CD4-positive, alpha-beta T cell treated with Interleukin-15 for 4 hours (primary cell): ENCODE results near the gene SSH2.

Source experiments
- DNase-seq: peaks from one replicate; pipeline ENCODE4 v3.0.0-alpha.2; 2020; ENCODE audit warnings: low spot score

SSH2 gene

DNA sequence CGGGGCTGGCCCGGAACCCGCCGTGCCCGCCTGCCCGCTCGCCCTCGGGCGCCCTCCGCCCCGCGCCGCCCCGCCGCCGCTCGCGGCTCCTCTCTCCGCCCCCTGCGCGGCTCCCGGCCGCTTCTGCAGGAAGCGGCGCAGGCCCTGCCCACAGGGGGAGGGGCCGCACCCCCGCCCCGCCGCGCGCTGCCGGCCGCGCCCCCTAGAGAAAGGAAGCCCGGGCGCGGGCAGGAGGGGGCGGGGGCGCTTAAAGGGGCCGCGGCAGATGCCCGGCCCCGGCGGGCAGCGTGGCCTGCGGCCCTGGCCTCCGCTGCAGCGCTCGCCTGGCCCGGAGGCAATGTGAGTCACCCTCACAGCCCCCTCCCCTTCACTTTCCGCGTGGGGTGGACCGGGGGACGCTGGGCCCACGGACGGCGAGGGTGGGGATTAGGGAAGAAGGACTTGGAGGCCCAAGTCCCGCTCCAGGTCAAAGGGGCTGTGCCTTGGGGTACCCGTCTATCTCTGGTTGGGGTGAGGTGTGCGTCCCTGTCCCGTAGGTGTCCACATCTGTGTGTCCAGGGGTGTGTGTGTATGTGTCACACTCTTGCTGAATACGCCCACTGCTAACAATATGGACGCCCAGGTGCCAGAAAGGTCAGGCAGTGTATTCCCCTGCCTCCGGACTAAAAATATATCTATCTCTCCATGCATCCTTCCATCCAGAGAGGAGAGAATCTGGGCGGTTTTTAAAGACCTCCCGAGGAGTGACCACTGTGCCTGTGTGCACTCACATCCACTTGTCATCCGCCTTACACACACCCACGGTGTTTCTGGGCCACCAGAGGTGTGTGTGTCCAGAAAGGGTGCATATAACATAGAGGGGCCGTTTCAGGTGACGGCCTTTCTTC is 340.3 kb downstream of the SSH2 start, which contains the start of gene GIT1:
TSS of gene GIT1 (minus strand) at position 125 of the 887 bp plus-strand sequence. CDS start 270 bp downstream, outside the sequence.
- peak; percentile 81 for DNase-seq

DNA sequence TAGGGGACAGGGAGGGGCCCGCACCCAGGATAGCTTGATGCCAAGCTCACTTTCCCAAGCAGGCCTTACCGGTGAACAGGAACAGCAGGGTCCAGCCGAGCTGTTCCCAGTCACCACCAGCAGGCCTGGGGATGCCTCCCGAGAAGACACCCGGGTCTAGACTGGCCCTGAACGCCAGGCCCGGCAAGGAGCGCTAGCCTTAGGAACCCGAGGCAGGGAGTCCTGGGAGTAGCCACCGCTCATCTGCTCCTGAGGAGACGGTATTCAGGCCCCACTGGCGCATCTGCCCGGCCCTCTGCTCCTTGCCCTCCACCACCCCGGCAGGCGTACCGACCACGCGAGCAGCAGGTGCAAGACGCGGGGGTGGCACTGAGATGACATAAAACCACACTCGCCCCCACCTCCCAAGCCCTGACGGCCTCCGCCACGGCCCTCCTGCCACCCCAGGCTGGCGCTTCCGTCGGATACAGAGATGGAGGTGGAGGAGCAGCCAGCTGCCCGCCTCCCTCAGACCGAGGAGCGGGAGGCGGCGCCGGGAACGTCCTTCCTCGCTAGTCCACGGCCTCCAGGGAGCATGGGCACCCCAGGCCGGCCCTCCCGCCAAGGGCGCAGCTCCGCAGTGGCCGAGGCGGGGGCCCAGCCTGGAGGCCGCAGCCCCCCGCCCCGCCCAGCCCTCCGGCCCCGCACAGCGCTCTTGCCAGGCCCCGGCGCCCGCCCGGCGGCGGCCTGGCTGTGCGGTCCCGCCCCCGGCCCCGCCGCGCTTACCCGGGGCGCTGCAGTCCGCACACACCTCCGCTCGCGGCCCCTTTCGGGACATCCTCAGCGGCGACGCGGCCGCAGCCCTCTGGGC is 341.2 kb downstream of the SSH2 start:
- no peak for DNase-seq

DNA sequence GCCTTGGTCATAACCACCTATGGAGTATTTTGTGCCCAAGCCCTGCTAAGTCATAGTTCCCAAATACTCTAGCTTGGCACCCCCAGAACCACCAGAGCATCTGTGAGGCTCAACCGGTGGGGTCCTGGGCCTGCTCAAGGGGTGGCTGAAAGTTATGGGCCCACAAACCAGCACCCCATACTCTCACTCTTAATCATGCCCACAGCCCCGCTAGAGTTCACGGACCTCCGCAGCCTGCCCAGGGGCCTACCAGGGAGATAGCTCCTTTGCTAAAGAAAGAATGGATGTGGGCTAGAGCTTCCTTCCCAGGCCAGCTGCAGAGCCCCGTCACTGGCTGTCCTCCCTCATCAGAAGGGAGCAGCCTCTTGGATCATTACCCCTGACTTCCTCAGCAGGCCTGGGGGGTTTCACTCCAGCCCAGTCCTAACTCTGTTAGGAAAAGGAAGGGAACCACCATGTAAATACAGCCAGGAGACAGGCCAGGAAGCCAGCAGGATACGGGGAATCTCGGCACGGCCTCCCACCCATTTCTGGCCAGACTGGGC is 341.9 kb downstream of the SSH2 start:
- DNase-seq = no peak

DNA sequence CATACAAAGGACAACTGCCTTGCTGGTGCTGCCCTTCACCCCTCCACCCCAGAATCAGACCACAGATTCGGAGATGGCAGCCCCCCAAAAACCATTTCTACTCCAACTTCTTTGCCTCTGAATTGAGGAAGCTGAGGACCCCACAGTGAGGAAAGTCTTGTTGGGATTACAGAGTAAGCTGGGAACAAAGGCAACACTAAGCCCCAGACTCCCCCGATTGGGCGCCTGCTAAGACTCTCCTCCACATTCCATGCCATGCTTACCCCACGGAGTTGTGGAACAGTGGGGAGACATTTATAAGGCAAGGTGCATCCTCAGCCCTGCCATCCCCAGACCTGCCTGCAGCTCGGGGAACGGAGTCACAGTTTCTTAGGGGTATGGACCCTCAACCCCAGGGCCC is 342.4 kb downstream of the SSH2 start:
- DNase-seq = no peak

DNA sequence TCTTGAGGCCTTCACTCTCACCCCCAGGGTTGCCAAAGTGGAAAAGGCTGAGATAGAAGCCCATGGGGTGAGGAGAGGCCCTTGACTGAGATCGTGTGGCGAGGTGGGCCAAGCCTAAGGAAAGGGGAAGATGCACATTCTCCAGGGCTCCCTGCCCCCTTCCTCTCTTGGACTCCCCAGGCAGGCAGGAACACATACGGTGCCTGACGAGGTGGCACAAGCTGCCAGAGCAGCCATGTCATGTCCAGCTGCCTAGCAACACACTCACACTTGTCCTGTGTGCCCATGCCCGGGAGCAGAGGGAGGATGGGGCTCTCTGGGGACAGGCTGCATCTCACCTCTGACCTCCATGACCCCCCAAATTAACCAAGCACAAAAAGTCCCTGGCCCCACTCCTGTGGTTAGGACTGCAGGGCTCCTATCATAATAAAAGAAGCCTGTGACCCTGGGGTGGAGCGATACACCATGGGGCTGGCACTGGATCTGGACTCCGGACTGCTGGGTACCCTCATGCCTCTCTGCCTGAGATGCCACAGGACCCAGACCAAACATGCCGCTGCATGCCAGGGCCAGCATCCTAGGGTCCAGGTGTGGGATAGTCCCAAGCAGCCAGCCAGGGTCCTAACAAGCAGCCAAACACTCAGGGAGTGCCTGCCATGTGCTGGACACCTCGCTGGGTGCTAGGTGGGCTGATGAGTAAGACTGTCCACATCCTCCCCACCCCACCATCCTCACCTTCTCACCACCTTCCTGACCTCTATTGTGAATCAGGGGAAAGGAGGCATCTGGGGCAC is 343.2 kb downstream of the SSH2 start:
- no peak for DNase-seq

DNA sequence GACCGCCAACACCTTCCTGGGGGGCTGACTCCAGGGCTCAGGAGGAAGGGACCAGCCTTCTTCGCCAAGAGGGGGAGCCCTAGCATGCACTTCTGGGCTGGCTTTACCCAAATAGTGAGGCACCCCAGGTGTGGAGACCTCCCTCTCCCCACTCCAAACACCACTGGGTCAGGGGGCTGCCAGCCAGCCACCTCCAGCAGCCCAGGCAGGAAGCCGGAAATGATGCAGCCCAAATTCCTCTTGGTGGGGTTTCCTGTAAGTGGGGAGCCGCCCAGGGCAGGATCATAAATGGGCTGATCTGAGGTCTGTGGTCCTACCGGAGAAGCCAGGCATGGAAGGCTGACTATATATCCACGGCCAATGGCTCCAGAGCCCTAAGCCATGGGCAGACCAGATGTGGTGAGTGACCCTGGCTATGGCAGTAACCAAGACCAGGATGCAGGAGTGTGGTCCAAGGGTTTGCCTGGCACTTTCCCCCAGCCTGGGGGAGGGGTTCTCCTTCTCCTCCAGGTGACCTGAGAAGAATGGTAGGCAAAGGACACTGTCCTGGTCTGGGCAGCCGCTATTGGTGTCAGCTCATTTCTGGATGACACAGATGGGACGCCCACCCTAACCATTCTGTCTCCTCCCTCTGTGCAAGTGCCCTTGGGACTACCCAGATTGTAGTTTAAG is 344.8 kb downstream of the SSH2 start:
- peak; percentile 36 for DNase-seq

DNA sequence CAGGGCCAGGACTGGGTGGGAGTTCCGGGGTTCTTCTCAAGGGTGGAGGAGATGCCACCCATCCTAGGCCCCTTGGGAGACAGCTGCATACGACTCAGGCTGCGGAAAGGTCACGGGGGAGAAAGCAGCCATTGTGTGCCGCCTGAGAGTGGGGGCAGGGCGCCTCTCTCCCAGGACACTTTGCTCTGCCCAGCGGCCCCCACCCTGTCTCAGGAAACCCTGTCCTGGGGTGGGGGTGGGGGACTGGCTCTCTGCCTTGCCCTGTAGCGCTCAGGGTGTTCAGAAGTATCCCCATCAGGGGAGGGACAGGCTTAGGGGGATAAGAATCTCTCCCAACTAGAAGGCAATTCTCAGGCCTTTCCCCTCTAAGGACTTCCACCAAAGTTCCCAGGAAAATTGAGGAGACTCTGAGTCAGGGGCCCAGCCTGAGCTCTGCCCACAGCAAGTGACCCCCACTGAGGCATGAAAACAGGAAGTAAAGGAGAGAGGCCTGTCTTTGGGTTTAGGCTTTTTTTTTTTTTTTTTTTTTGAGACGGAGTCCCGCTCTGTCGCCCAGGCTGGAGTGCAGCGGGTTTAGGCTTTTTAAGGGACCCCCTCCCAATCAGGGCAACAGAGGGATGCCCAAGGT is 345.5 kb downstream of the SSH2 start:
- no peak for DNase-seq

DNA sequence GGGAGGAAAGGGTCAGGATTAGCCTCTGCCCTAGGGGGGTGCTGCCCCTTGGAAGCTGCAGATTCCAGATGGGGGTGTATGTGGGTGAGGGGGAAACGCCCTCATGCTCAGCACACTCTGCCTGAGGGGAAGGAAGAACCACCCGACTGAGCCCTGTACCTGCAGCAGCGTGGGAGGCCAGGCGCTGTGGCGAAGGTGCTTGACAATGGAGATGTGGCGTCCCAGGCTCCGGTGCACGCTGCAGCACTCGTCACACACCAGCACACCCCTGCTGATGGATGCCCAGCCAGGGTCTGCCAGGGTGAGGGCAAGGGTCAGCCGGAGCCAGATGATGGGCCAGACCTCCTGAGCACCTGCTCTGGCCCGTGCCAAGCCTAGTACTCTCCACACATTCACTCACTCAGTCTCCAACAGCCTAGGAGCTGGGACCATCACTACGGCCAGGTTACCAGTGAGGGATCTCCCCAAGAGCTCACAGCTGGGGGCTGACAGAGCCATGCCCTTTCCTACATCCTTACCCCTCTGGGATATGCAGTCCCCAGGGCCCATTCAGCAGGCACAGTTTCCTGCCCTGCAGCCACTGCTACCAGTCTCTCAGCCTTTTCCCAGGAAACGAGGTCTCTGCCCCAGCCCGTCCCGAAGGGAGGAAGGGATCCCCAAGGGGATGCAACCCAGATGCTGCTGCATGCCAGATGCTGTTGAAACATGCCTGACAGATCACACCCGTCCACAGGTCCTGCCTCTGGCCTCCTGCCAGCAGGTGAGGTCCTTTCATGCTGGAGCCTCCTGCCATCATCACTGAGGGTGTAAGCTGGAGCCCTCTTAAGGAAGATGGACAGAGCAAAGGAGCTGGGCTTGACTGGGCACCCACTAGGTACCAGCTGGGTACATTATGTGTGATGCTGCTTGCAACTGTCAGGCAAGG is 346.4 kb downstream of the SSH2 start:
- no peak for DNase-seq

DNA sequence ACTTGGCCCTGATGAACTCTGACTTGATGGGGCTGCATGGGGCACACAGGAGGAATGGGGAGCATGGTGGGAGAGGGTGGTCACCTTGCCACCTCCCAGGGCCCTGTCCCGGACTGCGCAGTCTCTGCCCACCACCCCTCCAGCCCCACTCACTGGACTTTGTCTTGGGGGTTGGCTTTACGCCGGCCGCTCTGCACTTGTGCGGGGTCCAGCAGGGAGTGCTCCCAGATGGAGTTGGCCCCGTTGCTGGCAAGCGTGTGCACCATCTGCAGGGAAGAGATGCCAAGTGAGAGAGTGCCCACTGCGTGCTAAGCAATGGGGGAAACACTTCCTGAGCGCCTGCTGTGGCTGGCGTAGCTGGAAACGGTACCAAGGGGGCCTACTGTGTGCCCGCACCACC is 347.3 kb downstream of the SSH2 start:
- no peak for DNase-seq

DNA sequence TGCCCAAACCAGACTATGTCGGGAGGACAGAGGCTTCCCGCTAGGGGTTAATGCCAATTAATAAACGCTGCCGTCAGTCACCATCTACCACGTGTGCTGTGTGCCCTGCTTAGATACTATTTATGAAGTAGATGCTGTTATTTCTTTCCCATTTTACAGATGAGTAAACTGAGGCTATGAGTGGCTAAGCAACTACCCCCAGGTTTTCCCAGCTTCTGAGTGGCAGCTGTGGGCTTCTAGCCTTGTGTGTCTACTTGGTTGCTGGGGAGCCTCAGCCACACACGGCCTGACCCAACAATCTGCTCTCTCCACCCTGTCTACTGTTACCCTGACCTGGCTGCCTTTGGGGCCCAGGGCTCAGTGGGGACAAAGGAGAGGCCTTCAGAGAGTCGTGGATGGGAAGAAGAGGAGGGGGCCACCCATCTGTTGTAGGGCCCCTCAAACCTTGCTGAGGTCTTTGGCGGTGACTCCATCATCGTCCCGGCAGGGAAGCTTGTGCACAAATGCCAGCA is 347.7 kb downstream of the SSH2 start:
- no peak for DNase-seq

DNA sequence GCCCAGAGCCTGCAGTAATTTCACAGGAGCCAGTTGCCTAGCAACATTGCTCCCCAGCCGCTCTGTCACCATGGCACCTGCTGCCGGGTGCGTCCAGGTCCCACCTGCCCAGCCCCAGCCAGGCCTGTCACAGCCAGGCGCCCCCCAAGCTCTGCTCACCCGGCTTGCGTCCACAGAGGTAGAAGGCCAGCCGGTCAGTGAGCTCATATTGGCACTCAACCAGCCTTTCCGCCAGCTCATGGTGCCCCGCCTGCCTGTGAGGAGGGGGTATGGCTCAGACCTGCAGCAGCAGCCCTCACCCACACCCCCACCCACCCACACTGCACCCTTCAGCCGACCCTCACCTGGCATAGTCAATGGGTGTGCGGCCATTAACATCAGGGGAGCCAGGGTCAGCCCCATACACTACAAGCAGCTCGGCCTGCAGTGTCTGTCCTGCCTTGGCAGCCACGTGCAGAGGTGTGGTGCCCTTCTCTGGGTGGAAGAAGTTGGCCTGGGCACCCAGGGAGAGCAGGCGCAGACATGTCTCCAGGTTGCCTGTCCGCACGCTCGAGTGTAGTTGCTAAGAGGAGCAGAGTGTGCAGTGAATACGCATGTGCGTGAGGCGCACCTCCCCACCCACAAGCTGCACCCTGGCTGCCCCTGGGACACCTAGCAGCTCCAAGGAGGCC is 348.3 kb downstream of the SSH2 start:
- DNase-seq = no peak

DNA sequence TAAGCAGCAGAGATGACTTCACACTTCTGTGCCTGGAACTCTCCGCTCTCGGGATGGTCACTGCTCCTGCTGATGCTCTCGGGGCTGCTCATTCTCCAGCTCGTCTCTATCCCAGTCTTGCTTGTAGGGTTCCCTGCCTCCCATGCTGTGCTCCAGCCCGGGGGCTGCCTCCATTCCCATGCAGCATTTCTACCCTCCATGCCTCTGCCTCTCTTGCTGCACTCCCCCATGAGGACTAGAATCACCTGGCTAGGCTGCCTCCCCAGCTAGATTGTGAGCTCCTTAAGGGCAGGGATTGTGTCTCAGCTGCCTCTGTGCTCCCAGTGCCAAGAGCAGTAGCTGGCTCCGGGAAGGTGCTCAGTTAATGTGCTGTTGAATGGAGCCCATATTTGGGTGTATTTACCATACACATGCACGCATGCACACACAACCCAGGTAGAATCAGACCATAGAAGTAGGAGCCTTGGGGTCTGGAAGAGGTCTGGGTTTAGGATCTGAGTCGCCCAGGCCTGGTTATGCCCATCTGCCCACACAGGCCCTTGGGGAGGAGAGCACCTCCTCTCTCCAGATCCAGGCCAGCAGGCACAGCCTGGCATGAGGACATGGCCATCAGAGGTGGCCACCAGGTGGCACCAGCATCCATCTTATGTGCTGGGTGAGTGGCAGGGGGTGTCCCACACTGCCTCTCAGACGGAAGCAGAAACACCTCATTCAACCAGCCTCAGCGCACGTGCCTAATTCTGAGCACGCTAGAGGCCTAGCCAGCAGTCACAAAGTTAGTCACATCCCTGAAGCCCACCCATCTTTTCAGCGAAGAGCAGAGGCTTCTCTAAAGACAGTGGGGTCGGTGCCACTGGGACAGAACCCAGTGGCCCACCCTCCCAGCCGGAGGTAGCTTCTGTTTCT is 349.9 kb downstream of the SSH2 start:
- peak; percentile 92 for DNase-seq

DNA sequence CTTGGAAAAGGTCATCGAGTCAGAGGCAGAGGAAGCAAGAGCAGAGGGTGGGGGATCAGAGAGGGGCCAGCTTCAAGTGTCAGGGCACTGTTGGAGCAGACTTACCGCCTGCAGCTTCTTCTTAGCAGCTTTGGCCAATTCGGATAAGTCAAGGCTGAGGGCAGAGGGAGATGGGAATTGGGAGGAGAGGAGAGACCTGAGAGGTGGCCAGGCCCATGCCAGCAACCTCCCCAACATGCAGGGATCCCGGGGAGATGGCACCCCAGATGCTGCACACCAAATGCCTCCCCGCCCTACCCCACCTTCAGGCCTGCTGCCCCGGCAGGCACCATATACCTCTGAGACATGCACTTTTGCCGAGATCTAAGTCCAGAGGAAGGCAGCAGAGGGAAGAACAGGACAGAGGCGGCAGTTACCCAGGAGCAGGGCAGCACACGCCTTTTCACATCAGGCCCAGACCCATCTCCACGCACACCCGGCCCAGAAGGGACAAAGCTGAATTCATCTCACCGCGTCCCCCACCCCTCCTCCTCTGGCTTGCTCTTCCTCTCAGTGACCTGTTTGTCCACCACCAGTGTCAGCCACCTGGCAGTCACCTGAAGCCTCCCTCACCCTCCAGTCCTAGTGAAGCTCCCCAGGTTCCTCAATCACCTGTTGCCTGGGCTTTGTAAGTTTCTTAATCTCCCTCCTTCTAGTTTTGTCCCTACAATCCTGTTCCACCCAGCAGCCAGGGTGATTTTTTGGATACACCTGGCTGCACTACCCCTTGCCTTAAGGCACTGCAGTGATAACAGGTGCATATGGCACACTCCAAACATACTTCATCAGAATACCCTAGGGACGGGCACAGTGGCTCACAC is 351.2 kb downstream of the SSH2 start:
- no peak for DNase-seq

DNA sequence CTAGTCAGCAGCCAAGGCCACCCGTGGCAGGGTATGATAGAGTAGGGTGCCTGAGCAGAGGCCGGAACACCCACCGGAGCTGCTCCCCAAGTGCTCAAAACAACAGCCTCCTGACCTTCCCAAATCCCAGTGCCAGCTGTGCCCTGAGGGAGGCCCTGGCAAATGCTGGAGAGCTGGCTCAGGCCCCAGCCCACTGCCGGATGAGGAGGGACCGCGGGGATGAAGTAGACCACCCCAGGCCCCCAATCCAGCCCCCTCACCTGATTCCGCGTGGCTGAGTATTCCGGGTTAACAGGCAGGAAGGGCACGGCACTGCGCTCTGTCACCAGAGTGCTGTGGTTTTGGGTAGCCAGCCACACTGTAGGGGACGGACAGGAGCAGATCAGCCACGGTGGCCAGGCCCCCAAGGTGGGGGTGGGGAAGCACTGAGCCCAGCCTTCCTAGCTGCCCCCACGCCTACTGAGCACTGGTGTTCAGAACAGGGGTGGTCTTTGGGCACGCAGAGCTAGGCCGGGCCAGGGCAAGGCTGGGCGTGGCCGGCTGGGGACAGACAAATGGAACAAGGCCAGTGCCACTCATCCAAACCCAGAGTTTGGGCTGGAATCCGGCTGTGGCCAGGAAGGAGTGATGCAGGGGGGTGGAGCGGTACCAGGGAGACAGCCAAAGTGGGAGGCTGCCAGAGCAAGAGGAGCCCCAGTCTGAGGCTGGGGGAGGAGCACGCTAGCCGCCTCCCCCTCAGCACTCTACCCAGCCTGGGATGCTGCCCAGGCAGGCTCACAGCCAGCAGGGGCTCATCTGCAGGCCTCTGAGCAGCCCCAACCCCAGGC is 352.4 kb downstream of the SSH2 start:
- no peak for DNase-seq

DNA sequence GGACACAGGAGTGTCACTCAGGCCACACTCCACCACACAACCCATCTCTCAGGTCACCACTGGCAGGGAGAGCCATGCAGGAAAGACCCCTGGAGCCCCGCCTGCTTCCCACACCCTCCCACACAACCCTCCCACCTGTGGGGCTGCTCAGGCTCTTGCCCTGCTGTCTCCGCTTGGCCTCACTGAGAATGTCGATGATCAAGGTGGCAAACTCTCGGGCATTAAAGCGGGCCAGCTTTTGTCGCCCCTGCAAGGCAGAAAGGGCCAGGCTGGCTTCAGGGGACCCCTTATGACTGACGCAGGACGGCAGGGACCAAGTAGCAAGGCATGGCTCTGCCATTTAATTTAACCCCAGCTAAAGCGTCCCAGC is 353.0 kb downstream of the SSH2 start:
- DNase-seq = no peak
